ENCODE measurements around the gene GRPEL2. TPM values are rescaled to one million over a fixed set of nuclear protein-coding genes. Genes with fewer than 3 reads are reported as not detected.
"Not testable (repeated sequence)": the region's sequence is repeated elsewhere in the genome, so short reads cannot be mapped to it uniquely, and the experiment has no call there.

Gene GRPEL2
- total RNA-seq, 1 donor from 2014 or later = 15.1 TPM

DNA sequence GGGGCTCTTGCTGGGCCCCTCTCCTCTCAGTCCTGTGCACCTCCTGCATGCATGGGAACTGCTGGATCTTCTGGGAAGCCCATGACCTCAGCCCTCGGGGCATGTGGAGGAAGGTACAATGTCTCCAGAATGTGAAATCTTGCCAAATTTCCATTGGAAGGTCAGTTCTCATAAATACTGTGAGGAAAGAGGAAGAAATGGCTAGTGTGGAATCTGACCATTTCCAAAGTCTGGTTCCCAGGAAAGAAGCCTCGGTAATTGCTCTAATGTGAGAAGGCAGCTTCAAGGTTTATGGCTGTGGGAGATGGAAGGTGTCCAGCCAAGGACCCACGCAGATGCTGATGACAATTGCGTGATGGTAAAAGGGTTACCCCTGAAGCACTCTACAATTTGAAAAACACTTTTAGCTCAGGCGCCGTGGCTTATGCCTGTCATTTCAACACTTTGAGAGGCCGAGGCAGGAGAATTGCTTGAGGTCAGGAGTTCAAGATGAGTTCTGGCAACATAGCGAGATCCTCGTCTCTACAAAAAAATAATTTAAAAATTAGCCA is 41.9 kb downstream of the GRPEL2 start:
- H3K36me3 ChIP-seq = no peaks in the 10 kb centered on the region
- no peak for TF ChIP-seq CTCF (IDR thresholded peaks at IDR 0.05)
- DNase-seq (no peak), ATAC-seq (no peak)
- peaks cover 49% of the 10 kb centered on the region for H3K4me1 ChIP-seq
- no peak overlapping the region for H3K4me3 ChIP-seq
- H3K27me3 ChIP-seq (ENCODE audit: low read depth) = no peaks in the 10 kb centered on the region
- intact Hi-C loops (cut with DNase I) = no loop called here
- H3K9me3 ChIP-seq = no peaks in the 10 kb centered on the region
- peak overlapping the region; percentile 65 for H3K27ac ChIP-seq

DNA sequence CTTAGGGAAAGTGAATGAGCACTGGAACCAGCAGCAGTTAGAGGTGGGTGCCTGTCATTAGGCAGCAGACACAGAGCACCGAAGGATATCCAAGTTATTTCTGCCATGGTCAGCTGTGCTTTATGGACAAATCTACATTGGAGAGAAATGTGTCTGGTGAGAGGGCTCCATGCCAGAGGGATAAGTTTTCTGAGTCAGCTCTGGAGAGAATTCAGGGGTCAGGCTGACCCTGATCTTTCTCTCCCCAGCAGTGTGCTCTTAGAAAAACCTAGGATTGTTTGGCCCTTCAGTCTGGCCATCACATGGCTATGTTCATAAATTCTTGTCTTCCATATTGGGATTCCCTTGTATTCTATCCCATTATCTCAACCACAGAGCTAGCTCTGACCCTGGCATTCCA is 42.7 kb downstream of the GRPEL2 start:
- Histone ChIP-seq H3K36me3 (no peaks in the 10 kb centered on the region), H3K27ac (peak overlapping the region; percentile 65), H3K9me3 (no peaks in the 10 kb centered on the region), H3K27me3 (ENCODE audit: low read depth) (no peaks in the 10 kb centered on the region), H3K4me1 (peaks cover 41% of the 10 kb centered on the region), H3K4me3 (no peak overlapping the region)
- no peak for TF ChIP-seq CTCF (IDR thresholded peaks at IDR 0.05)
- intact Hi-C loops (cut with DNase I) = no loop called here
- no peak for DNase-seq
- ATAC-seq = no peak

GRCh38 chr5:149388498-149389190 is 43.3 kb downstream of the GRPEL2 start:
- H3K27ac ChIP-seq = no peak overlapping the region
- no peaks in the 10 kb centered on the region for H3K36me3 ChIP-seq
- ATAC-seq (no peak), DNase-seq (no peak)
- intact Hi-C loops (cut with DNase I) = no loop called here
- H3K27me3 ChIP-seq (ENCODE audit: low read depth) = no peaks in the 10 kb centered on the region
- no peak overlapping the region for H3K4me3 ChIP-seq
- no peak for TF ChIP-seq CTCF (IDR thresholded peaks at IDR 0.05)
- H3K4me1 ChIP-seq = peaks cover 34% of the 10 kb centered on the region
- H3K9me3 ChIP-seq = no peaks in the 10 kb centered on the region

DNA sequence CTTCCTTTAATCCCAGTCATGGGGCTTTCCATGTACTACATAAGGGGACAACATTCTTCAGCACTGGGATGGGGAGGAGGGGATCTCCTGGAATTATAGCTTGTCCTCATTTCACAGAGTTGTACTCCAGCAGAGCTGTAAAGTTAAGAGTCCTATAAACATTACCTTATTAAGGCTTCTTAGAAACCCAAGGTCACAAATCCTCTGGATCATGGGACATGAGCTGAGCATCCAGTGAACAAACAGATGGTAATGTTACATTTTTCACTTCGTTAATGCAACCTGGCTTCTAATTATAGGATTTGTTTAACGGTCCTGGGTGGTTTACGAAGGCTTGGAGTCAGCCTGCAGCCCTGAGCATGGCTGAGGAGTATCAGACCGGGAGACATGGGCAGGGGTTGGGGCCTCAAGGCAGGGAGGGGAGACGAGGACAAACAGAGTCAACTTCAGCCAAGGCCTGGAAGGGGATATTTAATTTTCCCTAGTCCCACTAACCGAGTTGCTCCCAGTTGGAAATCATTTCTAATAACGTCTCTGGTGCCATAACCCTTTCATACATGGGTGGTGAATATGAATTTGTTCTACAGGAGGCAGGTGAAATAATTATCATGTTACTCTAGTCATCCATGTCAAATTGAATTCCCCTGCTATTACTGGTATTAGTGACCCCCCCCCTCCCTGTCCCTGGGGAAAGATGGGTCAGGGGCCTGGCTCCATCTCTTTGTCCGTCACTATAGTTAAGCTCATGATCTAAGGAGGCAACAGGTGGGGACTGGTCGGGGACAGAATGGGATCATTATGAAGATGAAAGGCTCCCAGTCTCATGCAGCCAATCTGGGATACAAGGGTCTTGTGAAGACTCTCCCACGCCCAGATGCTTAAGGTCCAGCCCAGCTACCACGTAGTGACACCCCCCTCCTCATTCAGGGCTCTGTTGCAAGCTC is 44.5 kb downstream of the GRPEL2 start:
- H3K36me3 ChIP-seq = no peaks in the 10 kb centered on the region
- DNase-seq (no peak), ATAC-seq (no peak)
- intact Hi-C loops (cut with DNase I) = no loop called here
- H3K27me3 ChIP-seq (ENCODE audit: low read depth) = no peaks in the 10 kb centered on the region
- no peak overlapping the region for H3K27ac ChIP-seq
- TF ChIP-seq CTCF (IDR thresholded peaks at IDR 0.05) = no peak
- no peak overlapping the region for H3K4me3 ChIP-seq
- H3K4me1 ChIP-seq = peaks cover 29% of the 10 kb centered on the region
- no peaks in the 10 kb centered on the region for H3K9me3 ChIP-seq

DNA sequence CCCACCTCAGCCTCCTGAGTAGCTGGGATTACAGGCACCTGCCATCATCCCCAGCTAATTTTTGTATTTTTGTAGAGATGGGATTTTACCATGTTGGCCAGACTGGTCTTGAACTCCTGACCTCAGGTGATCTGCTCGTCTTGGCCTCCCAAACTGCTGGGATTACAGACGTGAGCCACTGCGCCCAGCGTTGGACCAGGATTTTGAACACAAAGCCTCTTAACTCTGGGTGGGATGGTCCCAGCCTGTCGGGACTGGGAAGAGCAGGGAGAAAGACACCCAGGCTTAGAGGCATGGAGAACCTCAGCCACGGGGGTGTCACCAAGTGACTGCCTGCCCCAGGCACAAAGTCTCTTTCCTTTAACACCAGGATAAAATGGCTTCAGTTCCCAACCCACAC is 45.8 kb downstream of the GRPEL2 start:
- ATAC-seq; H3K27me3 ChIP-seq (ENCODE audit: low read depth); H3K36me3 ChIP-seq; H3K4me3 ChIP-seq; H3K9me3 ChIP-seq; DNase-seq; intact Hi-C loops (cut with DNase I); H3K27ac ChIP-seq: not testable (repeated sequence)
- peaks cover 21% of the 10 kb centered on the region for H3K4me1 ChIP-seq
